ENCODE data around the gene PODNL1. TPM values are rescaled to one million over a fixed set of nuclear protein-coding genes. Genes with fewer than 3 reads are reported as not detected.

The PODNL1 gene
- total RNA-seq, 2 donors from 2014 or later, result 2.4 to 8.7 TPM

DNA sequence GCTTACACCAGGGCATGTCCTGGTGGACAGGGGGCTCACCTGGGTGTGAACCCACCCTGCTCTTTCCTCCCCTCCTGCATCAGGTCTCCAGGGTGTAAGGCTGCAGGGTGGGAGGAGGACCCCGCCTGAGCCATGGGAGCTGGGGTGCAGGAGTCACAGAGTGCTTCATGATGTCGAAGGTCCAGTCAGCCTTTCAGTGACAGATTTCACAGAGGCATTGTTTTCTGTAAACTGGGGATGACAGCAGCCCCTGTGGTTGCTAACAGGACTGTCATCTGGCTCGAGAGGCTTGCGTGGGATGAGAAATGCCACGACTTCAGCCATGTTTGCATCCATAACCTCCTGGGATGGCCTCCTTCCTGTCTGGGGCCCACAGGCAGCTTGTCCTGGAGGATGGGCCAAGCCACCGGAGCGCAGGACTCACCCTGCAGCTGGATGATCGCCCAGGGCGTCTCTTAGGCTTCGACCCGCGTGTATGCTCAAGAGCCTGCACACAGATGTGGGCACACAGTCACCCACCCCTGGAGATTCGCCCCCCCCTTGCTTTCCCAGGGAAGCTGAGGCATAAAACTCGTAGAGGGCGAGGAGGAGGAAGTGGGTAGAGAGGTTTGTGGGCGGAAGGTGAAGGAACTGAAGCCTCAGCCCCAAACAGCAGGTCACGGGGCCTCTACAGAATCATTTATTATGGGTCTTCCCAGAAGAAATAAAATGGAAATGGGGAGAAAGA is 56.4 kb downstream of the PODNL1 start:
- intact Hi-C loops (cut with DNase I), result loop anchor here in 1 of 2 donors (5.0 to 10.0 kb wide), 3 partner anchors 190 to 463 kb away; partner anchors contain the start of gene MISP3
- DNase-seq (ENCODE audit: low spot score), result no peak

GRCh38 chr19:13881251-13881691 is 56.9 kb downstream of the PODNL1 start:
- no peak for DNase-seq (ENCODE audit: low spot score)
- intact Hi-C loops (cut with DNase I), result loop anchor here in 1 of 2 donors (5.0 to 10.0 kb wide), 3 partner anchors 191 to 464 kb away; partner anchors contain the start of gene MISP3

Other genes starting within 250 kb of the PODNL1 start
- gene MRI1, start 173.9 kb downstream of the PODNL1 start, total RNA-seq, result 10 to 100 TPM; 19.6 to 21.3 TPM
- gene C19orf53, start 164.0 kb downstream of the PODNL1 start, total RNA-seq, result 10 to 100 TPM; 54.8 to 63.4 TPM
- 1 to 10 TPM; 2.5 to 7.8 TPM for gene ZSWIM4, start 143.0 kb downstream of the PODNL1 start, total RNA-seq
- under 1 TPM in 1 of 2 donors, not detected in 1; 1.00 TPM for gene NANOS3, start 61.3 kb downstream of the PODNL1 start, total RNA-seq
- gene BRME1, start 32.3 kb downstream of the PODNL1 start, total RNA-seq, result 1 to 10 TPM; 1.2 to 2.0 TPM
- 10 to 100 TPM; 16.8 to 22.6 TPM for gene CC2D1A, start 32.2 kb downstream of the PODNL1 start, total RNA-seq
- 10 to 100 TPM; 18.8 to 21.0 TPM for gene DCAF15, start 14.1 kb upstream of the PODNL1 start, total RNA-seq
- 1 to 10 TPM; 7.5 to 7.8 TPM for gene RFX1, start 67.9 kb upstream of the PODNL1 start, total RNA-seq
- not detected for gene RLN3, start 89.7 kb upstream of the PODNL1 start, total RNA-seq
- 1 to 10 TPM; 3.6 to 5.3 TPM for gene IL27RA, start 93.3 kb upstream of the PODNL1 start, total RNA-seq
- under 1 TPM in 1 of 2 donors, not detected in 1; 0.74 TPM for gene PALM3, start 123.7 kb upstream of the PODNL1 start, total RNA-seq
- 1 to 10 TPM; 1.0 to 1.4 TPM for gene MISP3, start 134.4 kb upstream of the PODNL1 start, total RNA-seq
- gene C19orf67, start 147.4 kb upstream of the PODNL1 start, total RNA-seq, result not detected
- 10 to 100 TPM; 22.7 to 23.6 TPM for gene SAMD1, start 152.3 kb upstream of the PODNL1 start, total RNA-seq
- 100 to 1,000 TPM; 101 to 103 TPM for gene PRKACA, start 179.3 kb upstream of the PODNL1 start, total RNA-seq
- under 1 TPM; 0.33 to 0.37 TPM for gene ASF1B, start 198.2 kb upstream of the PODNL1 start, total RNA-seq

Measured in posterior vena cava (tissue), 2 donors.